HuH-7 (cell line): ENCODE measurements around the gene AGAP1.

ENCODE experiments used
- DNase-seq: peaks from one replicate; pipeline ENCODE4 v3.0.0; 2011; ENCODE audit warnings: low spot score

The AGAP1 gene

GRCh38 chr2:235690809-235691450 lies 197.1 kb downstream of the AGAP1 start:
- no peak for DNase-seq

- no peak for DNase-seq
Observed at GRCh38 chr2:235692076-235692475, 198.2 kb downstream of the AGAP1 start.

GRCh38 chr2:235692671-235693171 lies 198.9 kb downstream of the AGAP1 start:
- DNase-seq = no peak

GRCh38 chr2:235693279-235693678 lies 199.4 kb downstream of the AGAP1 start:
- no peak for DNase-seq

- DNase-seq = peak; percentile 16
Observed at GRCh38 chr2:235694721-235695601, 201.1 kb downstream of the AGAP1 start.

- DNase-seq = no peak
Observed at GRCh38 chr2:235695602-235695895, 201.7 kb downstream of the AGAP1 start.

GRCh38 chr2:235697041-235697440 lies 203.2 kb downstream of the AGAP1 start:
- DNase-seq = no peak

GRCh38 chr2:235698028-235698427 lies 204.2 kb downstream of the AGAP1 start:
- DNase-seq = no peak

GRCh38 chr2:235698491-235698890 lies 204.6 kb downstream of the AGAP1 start:
- no peak for DNase-seq

GRCh38 chr2:235699576-235699975 lies 205.7 kb downstream of the AGAP1 start:
- no peak for DNase-seq

GRCh38 chr2:235701206-235701981 lies 207.6 kb downstream of the AGAP1 start:
- no peak for DNase-seq

- no peak for DNase-seq
Observed at GRCh38 chr2:235702186-235702585, 208.3 kb downstream of the AGAP1 start.

GRCh38 chr2:235703711-235704295 lies 210.0 kb downstream of the AGAP1 start:
- no peak for DNase-seq

GRCh38 chr2:235705296-235705695 lies 211.5 kb downstream of the AGAP1 start:
- no peak for DNase-seq

GRCh38 chr2:235706506-235706905 lies 212.7 kb downstream of the AGAP1 start:
- no peak for DNase-seq

GRCh38 chr2:235707411-235708096 lies 213.7 kb downstream of the AGAP1 start:
- no peak for DNase-seq

- DNase-seq = no peak
Observed at GRCh38 chr2:235709124-235709813, 215.4 kb downstream of the AGAP1 start.

- no peak for DNase-seq
Observed at GRCh38 chr2:235709969-235710879, 216.4 kb downstream of the AGAP1 start.

- no peak for DNase-seq
Observed at GRCh38 chr2:235710933-235711332, 217.1 kb downstream of the AGAP1 start.

GRCh38 chr2:235711527-235711926 lies 217.7 kb downstream of the AGAP1 start:
- no peak for DNase-seq
